ENCODE measurements around the gene TMEM250. TPM values are rescaled to one million over a fixed set of nuclear protein-coding genes. Genes with fewer than 3 reads are reported as not detected.
"Not testable (repeated sequence)": the region's sequence is repeated elsewhere in the genome, so short reads cannot be mapped to it uniquely, and the experiment has no call there.

TMEM250 gene
- polyA plus RNA-seq, 3 donors from 2014 or later, result 44.3 to 78.6 (median 44.6) TPM

- Mint-ChIP-seq H3K4me1 (no peaks in the 10 kb centered on the region), H3K4me3 (no peak overlapping the region), H3K27me3 (ENCODE audit: low read depth in 3 of 3) (peaks cover 0 to 4% (median 2%) of the 10 kb centered on the region in 3 donors), H3K36me3 (no peaks in the 10 kb centered on the region), H3K27ac (no peak overlapping the region), H3K9me3 (no peaks in the 10 kb centered on the region)
- DNase-seq, result no peak
These were observed 33.3 kb upstream of the TMEM250 start for GRCh38 chr9:136151848-136152542.

GRCh38 chr9:136151214-136151804 lies 32.6 kb upstream of the TMEM250 start:
- no peaks in the 10 kb centered on the region for H3K36me3 Mint-ChIP-seq
- peaks cover 0 to 5% (median 2%) of the 10 kb centered on the region in 3 donors for H3K27me3 Mint-ChIP-seq (ENCODE audit: low read depth in 3 of 3)
- no peaks in the 10 kb centered on the region for H3K9me3 Mint-ChIP-seq
- DNase-seq, result no peak
- H3K4me1 Mint-ChIP-seq, result no peaks in the 10 kb centered on the region
- H3K27ac Mint-ChIP-seq, result no peak overlapping the region
- H3K4me3 Mint-ChIP-seq, result no peak overlapping the region

- H3K4me3 Mint-ChIP-seq; H3K27me3 Mint-ChIP-seq (ENCODE audit: low read depth in 3 of 3); H3K36me3 Mint-ChIP-seq; DNase-seq; H3K27ac Mint-ChIP-seq; H3K9me3 Mint-ChIP-seq; H3K4me1 Mint-ChIP-seq: not testable (repeated sequence)
These were observed 32.1 kb upstream of the TMEM250 start for GRCh38 chr9:136150664-136151213.

DNA sequence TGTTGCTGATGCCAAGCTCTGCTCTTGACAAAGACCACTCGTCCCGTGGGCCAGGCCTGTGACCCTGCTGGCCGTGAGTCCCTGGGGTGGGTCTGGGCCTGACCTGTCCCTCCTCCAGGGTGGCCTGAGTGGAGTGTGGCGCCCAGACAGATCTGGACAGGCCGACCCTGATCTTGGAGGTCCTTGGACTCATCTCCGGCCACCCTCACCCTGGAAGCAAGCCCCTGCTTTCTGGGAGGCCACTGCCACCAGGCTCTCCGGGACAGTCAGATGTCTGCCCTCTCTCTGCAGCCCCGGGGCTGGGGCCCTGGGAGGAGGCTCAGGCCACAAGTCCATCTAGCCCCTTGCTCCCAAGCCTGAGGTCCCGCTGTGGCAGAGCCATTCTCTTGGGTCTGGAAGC lies 31.2 kb upstream of the TMEM250 start:
- Mint-ChIP-seq H3K4me3 (no peak overlapping the region), H3K9me3 (no peaks in the 10 kb centered on the region), H3K27ac (no peak overlapping the region), H3K27me3 (ENCODE audit: low read depth in 3 of 3) (peaks cover 2 to 6% (median 2%) of the 10 kb centered on the region in 3 donors), H3K4me1 (no peaks in the 10 kb centered on the region), H3K36me3 (no peaks in the 10 kb centered on the region)
- no peak for DNase-seq

- H3K27me3 Mint-ChIP-seq (ENCODE audit: low read depth in 3 of 3), result peaks cover 2 to 6% (median 2%) of the 10 kb centered on the region in 3 donors
These were observed 30.7 kb upstream of the TMEM250 start for GRCh38 chr9:136149337-136149736.

DNA sequence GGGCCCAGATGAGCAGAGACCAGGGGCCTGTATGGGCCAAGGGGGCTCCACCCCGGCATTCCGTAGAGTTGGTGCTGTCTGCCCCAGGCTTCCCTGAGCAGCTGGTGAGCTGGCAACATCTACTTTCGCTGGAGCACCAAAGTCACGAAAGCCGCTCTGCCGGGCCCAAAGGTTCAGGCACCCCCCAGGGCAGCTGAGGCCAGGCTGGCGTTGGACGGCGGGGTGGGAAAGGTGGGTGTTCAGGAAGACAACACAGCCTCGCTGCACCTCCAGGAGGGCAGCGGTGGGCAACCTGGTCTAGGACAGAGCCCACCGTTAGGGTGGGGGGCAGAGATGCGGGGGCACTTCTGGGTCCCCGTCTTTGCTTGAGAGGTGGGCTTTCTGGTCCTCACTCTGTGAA lies 30.1 kb upstream of the TMEM250 start:
- H3K4me3 Mint-ChIP-seq, result no peak overlapping the region
- H3K27me3 Mint-ChIP-seq (ENCODE audit: low read depth in 3 of 3), result peaks cover 2 to 6% (median 2%) of the 10 kb centered on the region in 3 donors
- no peak for DNase-seq
- no peaks in the 10 kb centered on the region for H3K4me1 Mint-ChIP-seq
- H3K9me3 Mint-ChIP-seq, result no peaks in the 10 kb centered on the region
- no peak overlapping the region for H3K27ac Mint-ChIP-seq
- H3K36me3 Mint-ChIP-seq, result no peaks in the 10 kb centered on the region

More at GRCh38 chr9:136149337-136149736, 30.7 kb upstream of the TMEM250 start:
- Mint-ChIP-seq H3K27ac (no peak overlapping the region), H3K36me3 (no peaks in the 10 kb centered on the region), H3K4me1 (no peaks in the 10 kb centered on the region), H3K9me3 (no peaks in the 10 kb centered on the region), H3K4me3 (no peak overlapping the region)
- no peak for DNase-seq

DNA sequence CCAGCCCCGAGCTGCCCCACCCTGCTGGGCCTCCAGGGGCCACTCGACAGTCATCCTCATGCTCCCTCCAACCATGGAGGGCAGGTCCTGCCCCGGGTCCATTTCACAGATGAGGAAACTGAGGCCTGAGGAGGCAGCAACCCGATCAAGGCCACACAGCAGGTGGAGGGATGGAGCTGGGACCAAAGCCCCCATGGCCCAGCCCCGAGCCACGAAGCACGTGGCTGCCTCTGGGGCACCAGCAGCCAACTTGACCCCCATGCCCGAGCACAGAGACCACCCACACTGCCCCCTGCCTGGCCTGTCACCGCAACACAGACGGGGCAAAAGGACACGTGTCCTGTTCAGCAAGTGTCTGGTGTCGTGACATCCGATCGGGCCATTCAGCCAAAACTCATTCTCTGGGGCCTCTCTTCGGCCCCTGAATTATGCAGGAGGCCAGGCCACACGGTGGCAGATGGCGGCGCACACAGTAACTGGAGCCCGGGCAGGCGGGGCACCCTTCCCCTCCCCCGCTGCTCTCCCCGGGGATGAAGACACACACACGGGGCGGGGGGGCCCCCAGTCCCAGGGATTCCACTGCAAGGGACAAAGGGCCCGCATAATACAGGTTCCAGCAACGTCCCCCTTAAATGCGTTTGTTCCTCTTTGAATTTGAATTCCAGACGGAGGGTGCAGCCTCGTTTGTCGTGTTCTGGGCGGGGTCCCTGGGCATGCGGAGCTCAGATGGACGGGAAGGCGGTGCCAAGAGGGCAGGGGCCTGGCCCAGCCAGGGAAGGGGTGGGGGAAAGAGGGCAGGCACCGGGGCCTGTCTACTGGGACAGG lies 29.4 kb upstream of the TMEM250 start:
- Mint-ChIP-seq H3K36me3 (no peaks in the 10 kb centered on the region), H3K4me3 (no peak overlapping the region), H3K4me1 (no peaks in the 10 kb centered on the region), H3K9me3 (no peaks in the 10 kb centered on the region), H3K27me3 (ENCODE audit: low read depth in 3 of 3) (peaks cover 2 to 6% (median 2%) of the 10 kb centered on the region in 3 donors), H3K27ac (no peak overlapping the region)
- no peak for DNase-seq

- Mint-ChIP-seq H3K4me3 (no peak overlapping the region), H3K27ac (no peak overlapping the region), H3K27me3 (ENCODE audit: low read depth in 3 of 3) (peaks cover under 1 to 4% (median 2%) of the 10 kb centered on the region in 3 donors), H3K9me3 (no peaks in the 10 kb centered on the region), H3K36me3 (no peaks in the 10 kb centered on the region), H3K4me1 (no peaks in the 10 kb centered on the region)
- no peak for DNase-seq
These were observed 28.6 kb upstream of the TMEM250 start for GRCh38 chr9:136147038-136147889.

GRCh38 chr9:136146126-136147037 lies 27.7 kb upstream of the TMEM250 start:
- Mint-ChIP-seq H3K36me3 (no peaks in the 10 kb centered on the region), H3K27me3 (ENCODE audit: low read depth in 3 of 3) (peaks cover under 1 to 4% (median 2%) of the 10 kb centered on the region in 3 donors), H3K27ac (no peak overlapping the region), H3K4me3 (no peak overlapping the region), H3K9me3 (no peaks in the 10 kb centered on the region), H3K4me1 (no peaks in the 10 kb centered on the region)
- DNase-seq, result no peak

DNA sequence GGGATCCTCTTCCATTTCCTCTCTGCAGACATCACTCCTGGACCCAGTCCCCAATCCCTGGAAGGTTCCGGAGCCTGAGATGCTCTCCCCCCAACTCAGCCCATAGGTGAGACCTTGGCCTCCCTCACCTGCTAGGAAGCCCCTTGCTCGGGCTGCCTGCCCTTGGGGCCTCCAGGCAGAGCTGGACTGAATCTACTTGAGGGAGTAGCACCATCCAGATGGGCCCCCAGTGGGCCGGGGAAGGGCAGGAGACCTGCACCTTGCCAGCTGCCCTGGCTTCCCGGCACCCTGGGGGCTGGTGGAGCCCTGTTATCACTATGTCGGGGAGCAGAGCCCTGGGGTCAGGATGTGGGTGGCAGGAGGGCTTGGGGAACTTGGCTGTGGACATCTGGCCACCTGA lies 26.9 kb upstream of the TMEM250 start:
- Mint-ChIP-seq H3K4me3 (no peak overlapping the region), H3K4me1 (no peaks in the 10 kb centered on the region), H3K27ac (no peak overlapping the region)

DNA sequence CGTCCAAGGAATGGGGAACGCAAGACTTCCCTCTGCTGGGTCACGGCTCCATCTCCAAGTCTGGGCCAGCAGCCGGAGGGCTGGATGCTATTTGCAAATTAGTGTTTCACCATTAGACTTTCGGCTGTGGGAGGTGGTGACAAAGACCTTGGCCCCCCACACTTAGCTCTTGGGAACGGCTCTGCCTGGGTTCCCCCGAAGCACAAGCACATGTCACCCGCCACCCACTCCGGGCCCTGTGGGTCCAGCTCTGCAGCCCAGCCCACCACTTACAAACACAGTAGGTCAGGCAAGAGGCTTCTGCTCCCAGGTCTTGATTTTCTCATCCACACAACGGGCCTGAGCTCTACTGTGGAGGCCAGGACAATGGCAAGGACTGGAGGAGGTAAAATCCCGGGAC lies 25.8 kb upstream of the TMEM250 start:
- Mint-ChIP-seq H3K36me3 (no peaks in the 10 kb centered on the region), H3K4me3 (no peak overlapping the region), H3K4me1 (no peaks in the 10 kb centered on the region), H3K27ac (no peak overlapping the region), H3K9me3 (no peaks in the 10 kb centered on the region), H3K27me3 (ENCODE audit: low read depth in 3 of 3) (peaks cover 2 to 6% (median 5%) of the 10 kb centered on the region in 3 donors)
- no peak for DNase-seq

More for the DNA sequence above, 26.9 kb upstream of the TMEM250 start:
- no peaks in the 10 kb centered on the region for H3K36me3 Mint-ChIP-seq
- DNase-seq, result no peak
- H3K9me3 Mint-ChIP-seq, result no peaks in the 10 kb centered on the region
- peaks cover 2 to 6% (median 5%) of the 10 kb centered on the region in 3 donors for H3K27me3 Mint-ChIP-seq (ENCODE audit: low read depth in 3 of 3)

DNA sequence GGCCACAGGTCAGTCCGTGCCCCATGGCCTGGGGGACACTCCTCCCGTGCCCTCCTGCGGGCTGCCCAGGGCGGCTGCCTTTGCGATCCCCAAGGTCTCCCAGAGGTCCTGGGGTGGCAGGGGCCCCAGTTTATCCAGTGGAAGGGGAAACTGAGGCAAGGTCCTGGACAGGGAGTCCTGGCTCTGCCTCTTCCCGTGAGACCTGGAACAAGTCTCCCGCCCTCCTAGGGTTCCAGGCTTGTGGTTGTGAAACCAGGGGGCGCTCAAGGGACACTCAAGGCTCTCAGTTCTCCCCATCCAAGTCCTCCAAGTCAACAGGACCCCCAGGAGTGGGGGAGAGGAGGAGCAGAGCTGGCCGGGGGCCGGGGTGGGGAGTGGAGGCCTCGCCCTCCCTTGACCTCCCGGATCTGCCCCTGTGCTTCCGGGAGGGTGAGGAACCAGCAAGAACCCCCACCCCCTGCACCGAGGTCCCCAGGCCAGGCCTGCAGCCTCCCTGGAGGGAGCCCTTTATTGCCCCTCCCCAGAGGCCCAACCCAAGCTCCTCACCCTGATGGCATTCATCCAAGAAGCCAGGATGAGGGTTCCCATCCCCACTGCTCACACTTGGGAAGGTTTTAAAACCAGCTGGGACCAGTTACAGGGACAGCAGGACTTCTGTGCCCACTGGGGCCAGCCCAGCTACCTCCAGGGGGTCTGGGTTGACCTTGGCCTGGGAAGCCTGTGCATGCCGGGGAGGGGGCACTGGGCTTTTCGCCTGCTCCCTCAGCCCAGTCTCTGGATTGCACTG lies 24.7 kb upstream of the TMEM250 start:
- Mint-ChIP-seq H3K4me1 (no peaks in the 10 kb centered on the region), H3K9me3 (no peaks in the 10 kb centered on the region), H3K36me3 (no peaks in the 10 kb centered on the region), H3K27ac (no peak overlapping the region), H3K4me3 (no peak overlapping the region), H3K27me3 (ENCODE audit: low read depth in 3 of 3) (peaks cover 2 to 6% (median 5%) of the 10 kb centered on the region in 3 donors)
- DNase-seq, result no peak

All from immature natural killer cell (primary cell).